ENCODE measurements around the gene APOC3.
"Not testable (repeated sequence)": the region's sequence is repeated elsewhere in the genome, so short reads cannot be mapped to it uniquely, and the experiment has no call there.

The APOC3 gene

GRCh38 chr11:116831790-116832349 is 2.2 kb downstream of the APOC3 start:
- DNase-seq (ENCODE audit: low spot score): no peak

DNA sequence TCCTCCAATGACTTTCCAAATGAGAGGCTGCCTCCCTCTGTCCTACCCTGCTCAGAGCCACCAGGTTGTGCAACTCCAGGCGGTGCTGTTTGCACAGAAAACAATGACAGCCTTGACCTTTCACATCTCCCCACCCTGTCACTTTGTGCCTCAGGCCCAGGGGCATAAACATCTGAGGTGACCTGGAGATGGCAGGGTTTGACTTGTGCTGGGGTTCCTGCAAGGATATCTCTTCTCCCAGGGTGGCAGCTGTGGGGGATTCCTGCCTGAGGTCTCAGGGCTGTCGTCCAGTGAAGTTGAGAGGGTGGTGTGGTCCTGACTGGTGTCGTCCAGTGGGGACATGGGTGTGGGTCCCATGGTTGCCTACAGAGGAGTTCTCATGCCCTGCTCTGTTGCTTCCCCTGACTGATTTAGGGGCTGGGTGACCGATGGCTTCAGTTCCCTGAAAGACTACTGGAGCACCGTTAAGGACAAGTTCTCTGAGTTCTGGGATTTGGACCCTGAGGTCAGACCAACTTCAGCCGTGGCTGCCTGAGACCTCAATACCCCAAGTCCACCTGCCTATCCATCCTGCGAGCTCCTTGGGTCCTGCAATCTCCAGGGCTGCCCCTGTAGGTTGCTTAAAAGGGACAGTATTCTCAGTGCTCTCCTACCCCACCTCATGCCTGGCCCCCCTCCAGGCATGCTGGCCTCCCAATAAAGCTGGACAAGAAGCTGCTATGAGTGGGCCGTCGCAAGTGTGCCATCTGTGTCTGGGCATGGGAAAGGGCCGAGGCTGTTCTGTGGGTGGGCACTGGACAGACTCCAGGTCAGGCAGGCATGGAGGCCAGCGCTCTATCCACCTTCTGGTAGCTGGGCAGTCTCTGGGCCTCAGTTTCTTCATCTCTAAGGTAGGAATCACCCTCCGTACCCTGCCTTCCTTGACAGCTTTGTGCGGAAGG is 2.9 kb downstream of the APOC3 start:
- no peak for DNase-seq (ENCODE audit: low spot score)

DNA sequence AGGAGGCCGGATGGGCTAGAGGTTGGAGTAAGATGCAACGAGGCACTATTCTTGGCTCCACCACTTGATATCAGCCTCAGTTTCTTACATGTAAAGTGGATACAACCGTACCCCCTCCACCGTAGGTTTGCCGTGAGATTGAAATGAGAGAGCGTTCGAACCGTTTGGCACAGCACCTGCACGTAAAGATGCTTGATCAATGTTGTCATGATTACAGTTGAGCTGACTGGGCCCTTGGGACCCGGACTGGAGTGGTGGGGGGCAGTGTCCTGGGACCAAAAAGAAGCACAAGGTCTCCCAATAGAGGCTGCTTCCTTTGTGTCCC is 3.7 kb downstream of the APOC3 start:
- DNase-seq (ENCODE audit: low spot score): no peak

GRCh38 chr11:116833816-116834534 is 4.3 kb downstream of the APOC3 start:
- no peak for DNase-seq (ENCODE audit: low spot score)

GRCh38 chr11:116834535-116835041 is 4.9 kb downstream of the APOC3 start:
- not testable (repeated sequence) for DNase-seq (ENCODE audit: low spot score)

- no peak for DNase-seq (ENCODE audit: low spot score)
Observed at GRCh38 chr11:116835042-116835772, 5.5 kb downstream of the APOC3 start.

GRCh38 chr11:116835791-116836631 is 6.3 kb downstream of the APOC3 start:
- peak; percentile 96 for DNase-seq (ENCODE audit: low spot score)

DNA sequence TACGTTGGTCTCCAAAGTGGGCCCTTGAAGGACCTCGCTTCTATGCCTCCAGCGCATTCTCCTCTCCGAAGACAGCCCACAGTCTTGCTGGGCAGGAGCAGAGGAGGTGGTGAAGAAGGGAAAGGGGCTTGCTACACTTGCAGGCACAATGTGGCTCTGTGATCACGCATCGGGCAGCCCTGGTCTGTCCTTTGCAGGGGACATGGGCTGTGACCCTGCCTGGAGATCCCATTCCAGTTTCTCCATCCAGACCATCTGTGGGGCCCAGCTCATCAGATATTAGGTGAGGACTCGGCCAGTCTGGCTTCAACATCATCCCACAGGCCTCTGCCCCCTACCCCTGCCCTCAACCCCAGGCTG is 6.9 kb downstream of the APOC3 start:
- no peak for DNase-seq (ENCODE audit: low spot score)

- no peak for DNase-seq (ENCODE audit: low spot score)
Observed at GRCh38 chr11:116837231-116838091, 7.8 kb downstream of the APOC3 start, which contains the start of gene APOA1. TSS of gene APOA1 (minus strand) at chr11:116837622. CDS start at chr11:116837387, 235 bp downstream.

- DNase-seq (ENCODE audit: low spot score): no peak
Observed at GRCh38 chr11:116838321-116839084, 8.8 kb downstream of the APOC3 start.

DNA sequence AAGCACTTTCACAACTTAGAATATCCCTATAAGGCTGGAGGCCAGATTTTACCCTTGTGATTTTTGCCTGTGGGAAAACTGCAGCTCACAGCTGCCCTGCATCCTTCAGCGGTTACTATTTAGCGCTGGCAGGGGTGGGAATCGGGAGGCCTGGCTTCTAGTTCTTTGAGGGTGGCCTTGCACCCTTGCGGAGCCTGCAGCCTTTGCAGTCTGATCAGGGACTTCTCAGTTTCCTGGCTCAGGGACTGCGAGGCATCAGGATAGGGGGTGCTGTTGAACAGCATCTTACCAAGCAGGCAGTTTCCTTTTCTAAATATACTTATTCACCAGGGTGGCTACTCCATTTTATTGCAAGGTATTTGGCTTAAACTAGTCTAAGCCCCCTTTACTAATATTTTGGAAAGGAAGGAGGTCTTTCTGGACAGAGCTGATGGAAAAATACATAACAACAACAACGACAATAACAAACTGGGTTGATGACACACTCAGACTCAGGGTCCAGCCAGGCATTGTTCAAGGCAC is 10.6 kb downstream of the APOC3 start:
- DNase-seq (ENCODE audit: low spot score): peak; percentile 43

DNA sequence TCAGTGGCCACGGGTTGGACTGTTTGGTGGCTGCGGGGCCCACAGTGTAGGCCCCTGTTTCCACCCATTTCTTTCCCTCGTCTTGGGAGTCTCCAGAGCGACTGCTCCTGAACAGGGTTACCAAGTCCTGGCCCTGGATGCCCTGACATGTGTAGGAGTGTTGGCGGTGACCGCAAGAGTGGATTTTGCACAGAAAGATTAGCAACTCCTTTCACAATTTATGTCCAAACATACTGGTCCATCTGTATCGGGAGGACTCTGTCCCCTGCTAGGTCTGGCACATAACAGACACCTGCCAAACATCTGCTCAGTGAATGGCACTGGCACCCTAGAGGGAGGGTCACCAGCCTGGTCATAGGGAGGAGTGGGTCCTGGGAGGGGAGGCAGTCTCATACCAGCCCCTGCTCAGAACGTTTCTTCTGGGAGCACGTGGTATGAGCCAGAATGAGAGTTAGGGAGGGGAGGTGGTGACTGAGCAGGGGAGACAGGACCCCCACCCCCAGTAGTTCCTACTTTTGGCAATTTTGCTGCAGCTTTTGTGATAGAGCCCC is 11.1 kb downstream of the APOC3 start:
- DNase-seq (ENCODE audit: low spot score): no peak

GRCh38 chr11:116842117-116842516 is 12.4 kb downstream of the APOC3 start:
- DNase-seq (ENCODE audit: low spot score): no peak

DNA sequence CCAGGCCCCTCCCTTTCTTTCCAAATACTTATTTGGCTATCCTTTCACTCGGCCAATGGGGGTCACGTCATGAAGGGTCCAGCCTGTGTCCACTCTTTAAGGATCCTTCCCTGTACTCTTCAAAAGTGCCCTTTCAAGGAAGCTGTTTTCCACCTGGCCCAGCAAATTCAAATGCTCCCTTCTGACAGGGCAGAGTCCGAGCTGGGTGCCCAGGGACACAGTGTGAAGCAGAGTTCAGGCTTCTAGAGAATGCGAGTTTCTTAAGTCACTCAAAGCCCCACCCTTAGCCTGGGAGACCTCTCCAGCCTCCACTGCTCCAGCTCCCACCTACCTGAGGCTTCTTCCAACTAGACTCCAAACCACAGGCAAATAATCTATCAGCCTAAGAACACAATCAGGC is 13.2 kb downstream of the APOC3 start:
- DNase-seq (ENCODE audit: low spot score): no peak

- DNase-seq (ENCODE audit: low spot score): no peak
Observed at GRCh38 chr11:116843661-116844060, 14.0 kb downstream of the APOC3 start.

GRCh38 chr11:116844722-116845121 is 15.0 kb downstream of the APOC3 start:
- DNase-seq (ENCODE audit: low spot score): no peak

GRCh38 chr11:116847612-116848011 is 17.9 kb downstream of the APOC3 start:
- no peak for DNase-seq (ENCODE audit: low spot score)

- DNase-seq (ENCODE audit: low spot score): no peak
Observed at GRCh38 chr11:116849060-116849459, 19.4 kb downstream of the APOC3 start.

DNA sequence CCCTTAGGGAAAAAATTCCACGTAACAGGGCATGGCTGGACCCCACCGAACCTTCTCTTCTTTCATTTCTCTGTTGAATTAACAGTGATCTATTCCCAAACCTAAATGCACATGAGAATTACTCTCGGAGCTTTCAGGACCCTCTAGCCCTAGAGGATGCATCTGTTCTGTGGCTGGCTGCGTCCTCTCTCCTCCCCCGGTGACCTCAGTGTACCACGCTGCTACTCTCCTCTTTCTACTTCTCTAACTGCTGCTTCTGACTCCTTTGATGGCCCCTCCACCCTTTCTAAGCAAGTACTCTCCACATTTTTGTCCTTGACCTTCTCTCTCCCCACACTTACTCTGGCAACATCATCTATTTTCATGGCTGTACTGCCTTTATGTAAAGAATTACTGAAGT is 19.8 kb downstream of the APOC3 start:
- DNase-seq (ENCODE audit: low spot score): no peak
